ENCODE measurements around the gene SCNN1B.
"Not testable (repeated sequence)": the region's sequence is repeated elsewhere in the genome, so short reads cannot be mapped to it uniquely, and the experiment has no call there.

Gene SCNN1B

DNA sequence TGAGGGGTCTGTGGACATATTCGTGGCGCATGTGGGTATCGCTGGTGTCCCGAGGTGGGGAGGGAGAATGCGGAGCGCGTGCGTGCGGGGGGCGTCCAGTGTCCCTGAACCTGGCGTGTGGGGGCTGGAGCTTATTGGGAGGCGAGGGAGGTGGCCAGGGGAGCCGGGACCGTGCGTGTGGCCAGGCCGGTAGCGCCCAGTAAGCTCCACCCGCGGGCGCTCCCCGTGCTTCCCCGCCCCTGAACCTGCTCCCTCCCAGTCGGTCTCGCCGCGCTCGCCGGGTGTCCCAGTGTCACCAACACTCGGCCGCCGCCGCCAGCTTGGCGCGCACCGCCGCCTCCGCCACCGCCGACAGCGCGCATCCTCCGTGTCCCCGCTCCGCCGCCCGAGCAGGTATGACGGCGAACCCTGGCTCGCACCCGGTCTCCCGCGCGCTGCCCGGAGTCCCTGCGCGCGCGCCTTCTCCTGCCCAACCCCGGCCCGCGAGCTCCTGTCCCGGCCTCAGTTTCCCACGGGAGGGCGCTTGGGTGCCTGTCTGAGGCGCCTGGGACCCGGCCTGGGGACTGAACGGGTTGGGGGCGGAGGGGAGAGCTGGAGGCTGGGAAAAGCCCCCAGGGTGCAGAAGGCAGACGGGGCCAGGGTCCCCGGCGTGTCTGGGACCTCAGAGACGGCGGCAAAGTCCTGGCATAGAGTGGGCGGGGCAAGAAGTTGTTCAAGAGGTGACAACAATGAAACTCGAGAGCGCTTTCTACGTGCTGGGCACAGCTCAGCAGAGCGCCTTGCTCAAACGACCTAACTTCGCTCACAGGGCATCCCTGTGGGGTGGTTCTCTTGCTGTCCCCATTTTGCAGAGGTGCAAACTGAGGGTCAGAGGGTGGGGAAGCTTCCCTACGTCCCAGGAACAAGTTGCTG is at the start of gene SCNN1B:
Gene SCNN1B (plus strand): TSS at position 258 of the 912 bp plus-strand sequence. CDS start 46,298 bp downstream, outside the sequence.
- no peak for DNase-seq (ENCODE audit: low read depth)

GRCh38 chr16:23252310-23252709 is 49.8 kb upstream of the SCNN1B start:
- DNase-seq (ENCODE audit: low read depth) = no peak

GRCh38 chr16:23253650-23254049 is 48.5 kb upstream of the SCNN1B start:
- DNase-seq (ENCODE audit: low read depth) = not testable (repeated sequence)

DNA sequence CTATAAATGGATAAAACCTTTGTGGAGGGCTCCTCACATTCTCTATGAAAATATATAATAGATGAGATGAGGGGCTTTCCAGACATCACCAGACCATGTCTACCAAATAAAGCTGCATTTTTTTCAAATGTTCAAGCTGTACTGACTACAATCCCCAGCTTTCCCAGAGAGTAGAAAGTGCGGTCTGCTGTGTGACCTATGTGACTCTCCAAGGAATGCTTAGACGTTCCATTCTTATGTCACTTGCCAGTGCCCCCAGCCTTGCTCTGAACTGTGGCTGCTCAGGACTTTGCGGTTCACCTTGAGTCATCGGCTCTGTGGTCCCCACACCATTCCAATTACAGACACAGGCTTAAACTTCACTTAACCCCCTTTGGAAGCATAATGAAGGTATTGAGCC is 47.8 kb upstream of the SCNN1B start:
- DNase-seq (ENCODE audit: low read depth) = no peak

- no peak for DNase-seq (ENCODE audit: low read depth)
Observed at GRCh38 chr16:23255000-23255399, 47.1 kb upstream of the SCNN1B start.

GRCh38 chr16:23256440-23256839 is 45.7 kb upstream of the SCNN1B start:
- no peak for DNase-seq (ENCODE audit: low read depth)

- no peak for DNase-seq (ENCODE audit: low read depth)
Observed at GRCh38 chr16:23257682-23258081, 44.4 kb upstream of the SCNN1B start.

DNA sequence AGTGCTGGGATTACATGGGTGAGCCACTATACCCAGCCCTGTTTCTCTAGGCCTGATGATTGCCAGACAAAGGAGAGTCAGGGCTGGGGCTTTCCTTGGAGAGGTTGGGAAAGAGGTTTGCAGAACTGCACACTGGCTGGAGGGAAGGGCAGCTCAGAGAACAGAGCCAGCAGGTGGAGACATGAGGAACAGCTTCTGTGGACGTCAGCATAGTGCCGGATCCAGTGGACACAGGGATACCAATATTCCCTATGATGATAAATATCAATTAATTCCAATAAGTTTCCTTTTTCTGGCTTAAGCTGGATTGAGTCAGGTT is 43.2 kb upstream of the SCNN1B start:
- DNase-seq (ENCODE audit: low read depth) = no peak

GRCh38 chr16:23267647-23268046 is 34.5 kb upstream of the SCNN1B start:
- no peak for DNase-seq (ENCODE audit: low read depth)

DNA sequence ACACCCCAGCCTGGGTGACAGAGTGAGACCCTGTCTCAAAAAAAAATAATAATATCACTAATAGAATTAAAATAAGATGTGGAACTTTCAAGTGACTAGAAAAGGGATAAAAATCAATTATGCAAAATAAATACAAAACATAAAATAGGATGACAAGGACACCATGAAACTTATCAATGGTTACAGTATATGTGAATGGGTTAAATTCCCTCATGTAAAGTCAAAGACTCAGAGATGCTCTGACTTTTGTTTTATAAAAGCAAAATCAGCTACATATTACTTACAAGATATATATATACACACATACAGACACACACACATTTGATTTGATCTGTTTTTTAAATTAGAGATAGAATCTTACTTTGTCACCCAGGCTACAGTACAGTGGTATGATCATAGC is 33.5 kb upstream of the SCNN1B start:
- DNase-seq (ENCODE audit: low read depth) = no peak

GRCh38 chr16:23269248-23269953 is 32.7 kb upstream of the SCNN1B start:
- DNase-seq (ENCODE audit: low read depth) = no peak

- DNase-seq (ENCODE audit: low read depth) = no peak
Observed at GRCh38 chr16:23270654-23271053, 31.4 kb upstream of the SCNN1B start.

DNA sequence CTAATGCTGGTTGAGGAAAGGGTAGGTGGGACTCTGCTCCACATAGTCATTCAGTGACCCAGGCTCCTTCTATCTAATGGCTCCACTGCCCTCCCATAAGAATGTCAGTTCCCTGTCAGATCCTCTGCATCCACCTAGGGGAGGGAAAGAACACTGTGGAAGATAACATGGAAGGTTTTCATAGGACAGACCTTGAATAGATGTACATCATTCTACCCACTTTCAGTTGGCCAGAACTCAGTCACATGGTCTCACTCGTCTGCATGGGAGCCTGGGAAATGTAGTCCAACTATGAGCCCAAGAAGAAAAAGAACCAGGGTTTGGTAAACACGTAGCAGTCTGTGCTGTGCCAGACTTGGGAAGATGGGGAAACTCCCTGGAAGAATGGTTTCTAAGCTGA is 27.1 kb upstream of the SCNN1B start:
- no peak for DNase-seq (ENCODE audit: low read depth)

- no peak for DNase-seq (ENCODE audit: low read depth)
Observed at GRCh38 chr16:23276821-23277220, 25.3 kb upstream of the SCNN1B start.

GRCh38 chr16:23278031-23278430 is 24.1 kb upstream of the SCNN1B start:
- no peak for DNase-seq (ENCODE audit: low read depth)

DNA sequence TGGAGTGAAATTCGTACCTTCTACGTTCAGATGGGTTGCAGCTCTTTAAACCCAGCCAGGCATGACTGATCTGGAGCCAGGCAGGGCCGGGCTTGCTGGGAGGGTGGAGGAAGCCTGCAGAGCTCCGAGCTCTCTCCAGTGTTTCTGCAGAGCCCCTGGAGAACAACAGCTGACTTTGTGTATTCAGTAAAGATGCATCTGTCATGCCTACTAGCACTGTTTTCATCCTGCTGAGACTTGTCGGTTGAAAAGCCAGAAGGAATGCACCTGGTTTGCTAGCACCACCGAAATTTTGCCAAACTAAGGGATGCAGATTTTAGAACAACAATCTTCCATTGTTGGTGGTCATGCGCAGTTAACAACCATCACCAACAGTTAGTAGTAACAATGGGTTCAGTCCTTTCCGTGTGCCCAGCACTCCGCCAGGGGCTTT is 22.4 kb upstream of the SCNN1B start:
- no peak for DNase-seq (ENCODE audit: low read depth)

DNA sequence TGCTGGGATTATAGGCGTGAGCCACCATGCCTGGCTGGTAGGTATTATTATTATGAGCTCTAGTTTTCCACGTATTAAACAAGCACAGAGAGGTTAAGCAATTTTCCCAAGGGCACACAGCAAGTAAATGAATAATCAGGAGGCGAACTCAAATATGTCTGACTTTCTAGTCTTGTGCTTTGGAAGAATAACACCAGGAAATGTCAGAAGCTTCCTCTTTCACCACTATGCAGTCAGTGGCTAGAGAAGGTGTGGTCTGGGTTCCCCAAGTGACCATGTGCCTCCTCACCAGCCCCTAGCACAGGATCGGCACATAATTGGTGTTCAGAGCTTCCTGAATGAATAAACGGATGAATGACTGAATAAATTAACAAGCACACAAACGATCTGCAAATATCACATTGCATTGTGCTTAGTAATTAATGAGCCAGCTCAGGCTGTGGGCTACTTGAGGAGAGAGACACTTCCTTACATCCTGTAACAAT is 21.6 kb upstream of the SCNN1B start:
- DNase-seq (ENCODE audit: low read depth) = no peak

DNA sequence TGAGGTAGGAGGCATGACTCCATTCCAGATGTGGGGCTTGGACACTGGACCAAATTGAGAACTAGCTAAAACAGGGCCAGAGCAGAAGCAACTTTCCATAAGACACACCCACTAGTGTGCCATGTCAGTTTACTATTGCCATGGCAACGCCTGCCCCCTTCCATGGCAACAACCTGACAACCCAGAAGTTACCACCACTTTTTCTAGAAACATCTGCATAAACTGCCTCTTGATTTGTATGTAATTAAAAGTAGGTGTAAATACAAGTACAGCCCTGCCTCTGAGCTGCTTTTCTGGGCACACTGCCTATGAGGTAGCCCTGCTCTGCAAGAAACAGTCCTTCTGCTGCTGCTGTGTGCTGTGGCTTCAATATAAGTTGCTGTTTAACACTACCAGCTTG is 19.5 kb upstream of the SCNN1B start:
- no peak for DNase-seq (ENCODE audit: low read depth)

DNA sequence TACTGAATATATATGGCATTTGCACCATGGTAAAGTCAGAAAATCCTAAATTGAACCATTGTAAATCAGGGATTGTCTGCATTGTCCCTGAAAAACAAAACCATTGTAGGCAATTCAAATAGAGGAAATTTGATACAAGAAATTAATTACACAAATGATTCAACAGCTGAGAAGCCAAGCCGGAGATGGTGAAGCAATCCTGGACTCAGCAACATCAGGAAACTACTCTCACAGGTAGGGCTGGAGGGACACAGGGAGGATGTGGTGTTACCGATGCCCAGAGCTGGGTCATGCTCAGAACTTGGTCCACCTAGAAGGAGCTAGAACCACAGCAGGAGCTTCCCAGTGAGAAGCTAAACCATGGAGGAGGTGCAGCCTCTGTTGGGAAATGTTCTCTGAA is 18.5 kb upstream of the SCNN1B start:
- DNase-seq (ENCODE audit: low read depth) = no peak

DNA sequence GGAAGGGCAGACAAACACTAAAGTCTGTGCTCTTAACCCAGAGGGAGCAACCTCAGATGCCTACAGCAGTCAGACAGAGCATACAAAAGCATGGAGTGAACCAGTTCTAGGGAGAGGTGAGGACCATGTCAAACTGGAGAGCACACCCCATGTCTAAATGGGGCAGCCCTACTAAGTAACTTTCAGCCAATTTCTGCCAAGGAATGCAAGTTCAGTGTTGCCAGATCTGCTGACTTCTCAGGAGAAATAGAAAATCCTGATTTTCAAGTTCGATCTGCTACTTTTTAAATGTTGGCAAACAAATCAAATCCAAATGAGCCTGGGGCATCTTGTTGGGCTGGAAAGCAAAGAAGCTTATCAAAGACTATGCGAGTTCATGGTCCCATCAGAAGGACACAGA is 17.5 kb upstream of the SCNN1B start:
- DNase-seq (ENCODE audit: low read depth) = no peak

DNA sequence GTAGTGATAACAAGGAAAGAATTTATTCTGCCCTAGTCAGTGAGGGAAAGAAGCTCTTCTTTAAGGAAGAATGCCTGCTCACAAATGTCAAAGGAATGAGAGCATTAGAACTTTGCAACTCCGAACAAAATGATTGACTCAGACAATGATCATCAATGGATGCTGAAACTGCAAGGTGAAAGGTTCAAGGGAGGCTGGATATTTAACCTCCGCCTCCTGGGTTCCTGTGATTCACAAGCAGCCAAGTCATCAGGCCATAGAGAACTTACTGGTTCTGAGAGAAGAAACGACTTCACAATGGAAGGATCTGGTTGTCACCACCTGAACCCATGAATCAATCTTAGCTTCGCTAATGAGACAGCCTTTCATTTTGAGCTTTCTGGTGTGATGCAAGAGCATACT is 16.0 kb upstream of the SCNN1B start:
- DNase-seq (ENCODE audit: low read depth) = no peak

DNA sequence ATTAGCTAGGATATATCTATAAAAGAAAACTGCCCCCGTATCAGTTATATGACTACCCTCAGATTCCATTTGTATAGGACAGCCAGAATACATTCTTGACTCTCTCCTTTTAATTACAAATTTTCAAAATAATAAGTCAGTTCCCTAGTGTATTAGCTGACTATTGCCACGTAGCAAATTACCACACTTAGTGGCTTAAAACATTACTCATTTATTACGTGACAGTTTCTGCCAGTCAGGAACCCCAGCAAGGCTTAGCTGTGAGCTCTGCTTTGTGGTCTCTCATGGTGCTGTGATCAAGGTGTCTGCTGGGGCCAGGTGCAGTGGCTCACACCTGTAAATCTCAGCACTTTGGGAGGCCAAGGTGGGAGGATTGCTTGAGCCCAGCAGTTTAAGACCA is 13.9 kb upstream of the SCNN1B start:
- no peak for DNase-seq (ENCODE audit: low read depth)
